WTC11 (cell line): Measurements from ENCODE around the gene ARIH1. TPM values are rescaled to one million over a fixed set of nuclear protein-coding genes. Genes with fewer than 3 reads are reported as not detected.

Experiments
- ATAC-seq: fragments of 200-7000 bp; cut with Tn5 transposase; 2 replicates; pipeline ENCODE4 v1.10.0; 2021; ENCODE audit warnings: mild to moderate bottlenecking, moderate library complexity
- CTCF ChIA-PET: fragments of 300-600 bp; sonication (Branson Sonifier 250); formaldehyde crosslinking; loops from one replicate; lab custom pipeline; 2021; ENCODE audit warnings: antibody characterized with exemption; lab: Charles Lee
- POLR2A ChIA-PET: fragments of 350-600 bp; sonication (Branson Sonifier 250); formaldehyde crosslinking; loops from one replicate; lab custom pipeline; 2021; ENCODE audit warnings: antibody characterized with exemption; lab: Charles Lee
- DNase-seq: peaks from one replicate; pipeline ENCODE4 v3.0.0; 2021; ENCODE audit warnings: low spot score
- H3K27ac Mint-ChIP-seq: 2 replicates; pipeline ENCODE4 v1.8.0; 2021; ENCODE audit warnings: mixed read lengths
- H3K27me3 Mint-ChIP-seq: 2 replicates; pipeline ENCODE4 v1.8.0; 2021; ENCODE audit warnings: low read depth, mild to moderate bottlenecking, moderate library complexity, mixed read lengths
- H3K36me3 Mint-ChIP-seq: 2 replicates; pipeline ENCODE4 v1.8.0; 2021; ENCODE audit warnings: mixed read lengths
- H3K4me1 Mint-ChIP-seq: 2 replicates; pipeline ENCODE4 v1.8.0; 2022; ENCODE audit warnings: mixed read lengths
- H3K4me3 Mint-ChIP-seq: 2 replicates; pipeline ENCODE4 v1.8.0; 2021; ENCODE audit warnings: mild to moderate bottlenecking, moderate library complexity, mixed read lengths
- H3K9me3 Mint-ChIP-seq: 2 replicates; pipeline ENCODE4 v1.8.0; 2021; ENCODE audit warnings: mixed read lengths
- ATF1 ChIP-seq: sonication (generic); formaldehyde crosslinking; IDR thresholded peaks from 2 replicates; pipeline ENCODE4 v1.8.1; 2023; ENCODE audit warnings: mild to moderate bottlenecking, moderate library complexity, missing genetic modification reagents
- ATF3 ChIP-seq: sonication (generic); formaldehyde crosslinking; conservative IDR thresholded peaks from 2 replicates; pipeline ENCODE4 v1.8.1; 2022; ENCODE audit warnings: mild to moderate bottlenecking, missing genetic modification reagents
- CBFB ChIP-seq: sonication (generic); formaldehyde crosslinking; IDR thresholded peaks from 2 replicates; pipeline ENCODE4 v1.8.1; 2022; ENCODE audit warnings: mild to moderate bottlenecking, low read depth, missing genetic modification reagents
- EMX1 ChIP-seq: fragments of 250-450 bp; sonication (Bioruptor Pico); IDR thresholded peaks from 2 replicates; pipeline ENCODE4 v1.8.0; 2021; ENCODE audit warnings: mild to moderate bottlenecking
- ERG ChIP-seq: fragments of 250-450 bp; sonication (Bioruptor Pico); IDR thresholded peaks from 2 replicates; pipeline ENCODE4 v1.8.0; 2021; ENCODE audit warnings: mild to moderate bottlenecking
- FOXP1 ChIP-seq: sonication (generic); formaldehyde crosslinking; IDR thresholded peaks from 2 replicates; pipeline ENCODE4 v1.8.0; 2022; ENCODE audit warnings: missing genetic modification reagents, mild to moderate bottlenecking, moderate library complexity, borderline replicate concordance
- GTF2I ChIP-seq: fragments of 250-450 bp; sonication (Bioruptor Pico); conservative IDR thresholded peaks from 2 replicates; pipeline ENCODE4 v1.4.0; 2021; ENCODE audit warnings: mild to moderate bottlenecking
- JUN ChIP-seq: sonication (generic); formaldehyde crosslinking; IDR thresholded peaks from 2 replicates; pipeline ENCODE4 v1.8.0; 2023; ENCODE audit warnings: mild to moderate bottlenecking, missing genetic modification reagents
- NFYB ChIP-seq: sonication (generic); formaldehyde crosslinking; conservative IDR thresholded peaks from 2 replicates; pipeline ENCODE4 v1.8.0; 2022; ENCODE audit warnings: low read depth, missing genetic modification reagents
- RORB ChIP-seq: fragments of 250-450 bp; sonication (Bioruptor Pico); IDR thresholded peaks from 2 replicates; pipeline ENCODE4 v1.9.0; 2021; ENCODE audit warnings: mild to moderate bottlenecking
- SMAD4 ChIP-seq: sonication (generic); formaldehyde crosslinking; IDR thresholded peaks from 2 replicates; pipeline ENCODE4 v1.8.0; 2022; ENCODE audit warnings: mild to moderate bottlenecking, missing genetic modification reagents
- ZNF219 ChIP-seq: sonication (generic); formaldehyde crosslinking; IDR thresholded peaks from 2 replicates; pipeline ENCODE4 v1.8.0; 2023; ENCODE audit warnings: missing genetic modification reagents, mild to moderate bottlenecking, borderline replicate concordance
- total RNA-seq: library from RNA; stranded (reverse); gene quantifications from 3 replicates; pipeline ENCODE4 v1.2.3, GENCODE V29; 2021
- TF ChIP-seq, protein P1 (sequence below): fragments of 250-450 bp; sonication (Bioruptor Pico); IDR thresholded peaks from 2 replicates; pipeline ENCODE4 v2.1.2; 2022; ENCODE audit warnings: mild to moderate bottlenecking, moderate library complexity
- TF ChIP-seq, protein P2 (sequence below): sonication (generic); formaldehyde crosslinking; conservative IDR thresholded peaks from 2 replicates; pipeline ENCODE4 v1.8.1; 2023; ENCODE audit warnings: mild to moderate bottlenecking, low read depth, missing genetic modification reagents, moderate library complexity
- TF ChIP-seq, protein P3 (sequence below): sonication (generic); formaldehyde crosslinking; IDR thresholded peaks from 2 replicates; pipeline ENCODE4 v1.8.0; 2022; ENCODE audit warnings: mild to moderate bottlenecking, missing genetic modification reagents
- TF ChIP-seq, protein P4 (sequence below): sonication (generic); formaldehyde crosslinking; IDR thresholded peaks from 2 replicates; pipeline ENCODE4 v1.8.0; 2022; ENCODE audit warnings: mild to moderate bottlenecking, missing genetic modification reagents

The ARIH1 gene
- total RNA-seq, 1 experiment from 2014 or later: 198 TPM

DNA sequence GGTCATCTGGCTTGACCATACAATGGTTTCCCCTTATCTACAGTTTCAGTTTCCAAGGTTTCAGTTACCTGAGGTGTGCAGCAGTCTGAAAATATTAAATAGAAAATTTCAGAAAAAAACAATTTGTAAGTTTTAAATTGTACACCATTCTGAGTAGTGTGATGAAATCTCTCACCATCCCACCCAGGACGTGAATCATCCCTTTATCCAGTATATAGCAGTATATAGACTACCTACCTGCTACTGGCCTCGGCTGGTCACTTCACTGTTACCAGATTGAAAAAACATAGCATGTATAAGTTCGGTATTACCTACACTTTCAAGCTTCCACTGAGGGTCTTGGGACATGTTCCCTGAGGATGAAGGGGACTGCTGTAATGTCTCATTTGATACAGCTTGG is 12.0 kb downstream of the ARIH1 start (continued):
- TF ChIP-seq SMAD4: no peak
- TF ChIP-seq ERG (CRISPR knock-in tag): no peak

DNA sequence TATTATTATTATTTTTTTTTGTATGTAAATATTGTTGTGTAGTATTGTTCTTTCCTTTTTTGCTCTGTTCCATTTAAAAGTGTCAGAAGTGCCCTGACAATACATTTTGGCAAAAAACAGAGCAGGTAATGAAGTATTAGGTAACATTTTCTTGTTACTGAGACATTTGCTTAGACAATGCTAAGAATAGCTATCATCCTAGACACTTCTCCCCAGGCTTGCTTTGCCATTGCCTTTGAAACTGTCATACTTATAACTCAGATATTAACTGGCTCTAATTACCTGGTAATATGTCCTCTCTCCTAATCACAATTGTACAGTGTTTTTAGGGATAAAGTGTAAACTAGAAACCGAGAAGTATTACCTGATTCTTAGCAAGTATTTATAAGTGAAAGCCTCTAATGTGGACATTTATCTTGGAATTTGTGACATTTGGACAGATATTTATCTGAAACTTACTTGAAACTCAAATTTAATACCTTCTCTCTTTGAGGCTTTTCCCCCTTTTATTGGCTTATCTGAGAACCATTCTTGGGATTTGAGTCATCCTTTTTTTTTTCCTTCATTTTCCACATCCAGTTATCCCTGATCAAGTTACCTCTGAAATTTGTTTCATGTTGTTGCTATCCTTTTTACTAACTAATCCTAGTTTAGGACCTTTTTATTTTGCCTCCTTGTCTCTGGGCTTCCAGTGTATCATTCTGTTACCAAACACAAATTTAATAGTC is 13.1 kb downstream of the ARIH1 start:
- ChIA-PET POLR2A (no interaction called here), CTCF (no interaction called here)
- no peak overlapping the region for H3K4me3 Mint-ChIP-seq

GRCh38 chr15:72488558-72488957 is 14.4 kb downstream of the ARIH1 start:
- DNase-seq (no peak), ATAC-seq (no peak)
- ChIA-PET CTCF (no interaction called here), POLR2A (no interaction called here)
- Mint-ChIP-seq H3K27me3 (no peaks in the 10 kb centered on the region), H3K9me3 (no peaks in the 10 kb centered on the region), H3K27ac (peak overlapping the region; percentile 54; the same call in 1 of the 2 replicates), H3K4me1 (peaks cover 5% of the 10 kb centered on the region), H3K36me3 (peaks cover 14% of the 10 kb centered on the region; the same call in 1 of the 2 replicates), H3K4me3 (no peak overlapping the region)
- TF ChIP-seq NFYB (CRISPR knock-in tag) (no peak), FOXP1 (no peak), ATF1 (no peak), JUN (CRISPR knock-in tag) (no peak), ERG (CRISPR knock-in tag) (no peak)
- TF ChIP-seq, protein P1, sequence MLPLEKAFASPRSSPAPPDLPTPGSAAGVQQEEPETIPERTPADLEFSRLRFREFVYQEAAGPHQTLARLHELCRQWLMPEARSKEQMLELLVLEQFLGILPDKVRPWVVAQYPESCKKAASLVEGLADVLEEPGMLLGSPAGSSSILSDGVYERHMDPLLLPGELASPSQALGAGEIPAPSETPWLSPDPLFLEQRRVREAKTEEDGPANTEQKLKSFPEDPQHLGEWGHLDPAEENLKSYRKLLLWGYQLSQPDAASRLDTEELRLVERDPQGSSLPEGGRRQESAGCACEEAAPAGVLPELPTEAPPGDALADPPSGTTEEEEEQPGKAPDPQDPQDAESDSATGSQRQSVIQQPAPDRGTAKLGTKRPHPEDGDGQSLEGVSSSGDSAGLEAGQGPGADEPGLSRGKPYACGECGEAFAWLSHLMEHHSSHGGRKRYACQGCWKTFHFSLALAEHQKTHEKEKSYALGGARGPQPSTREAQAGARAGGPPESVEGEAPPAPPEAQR (CRISPR knock-in tag): no peak
- TF ChIP-seq, protein P2, sequence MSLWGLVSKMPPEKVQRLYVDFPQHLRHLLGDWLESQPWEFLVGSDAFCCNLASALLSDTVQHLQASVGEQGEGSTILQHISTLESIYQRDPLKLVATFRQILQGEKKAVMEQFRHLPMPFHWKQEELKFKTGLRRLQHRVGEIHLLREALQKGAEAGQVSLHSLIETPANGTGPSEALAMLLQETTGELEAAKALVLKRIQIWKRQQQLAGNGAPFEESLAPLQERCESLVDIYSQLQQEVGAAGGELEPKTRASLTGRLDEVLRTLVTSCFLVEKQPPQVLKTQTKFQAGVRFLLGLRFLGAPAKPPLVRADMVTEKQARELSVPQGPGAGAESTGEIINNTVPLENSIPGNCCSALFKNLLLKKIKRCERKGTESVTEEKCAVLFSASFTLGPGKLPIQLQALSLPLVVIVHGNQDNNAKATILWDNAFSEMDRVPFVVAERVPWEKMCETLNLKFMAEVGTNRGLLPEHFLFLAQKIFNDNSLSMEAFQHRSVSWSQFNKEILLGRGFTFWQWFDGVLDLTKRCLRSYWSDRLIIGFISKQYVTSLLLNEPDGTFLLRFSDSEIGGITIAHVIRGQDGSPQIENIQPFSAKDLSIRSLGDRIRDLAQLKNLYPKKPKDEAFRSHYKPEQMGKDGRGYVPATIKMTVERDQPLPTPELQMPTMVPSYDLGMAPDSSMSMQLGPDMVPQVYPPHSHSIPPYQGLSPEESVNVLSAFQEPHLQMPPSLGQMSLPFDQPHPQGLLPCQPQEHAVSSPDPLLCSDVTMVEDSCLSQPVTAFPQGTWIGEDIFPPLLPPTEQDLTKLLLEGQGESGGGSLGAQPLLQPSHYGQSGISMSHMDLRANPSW (CRISPR knock-in tag): no peak
- TF ChIP-seq, protein P3, sequence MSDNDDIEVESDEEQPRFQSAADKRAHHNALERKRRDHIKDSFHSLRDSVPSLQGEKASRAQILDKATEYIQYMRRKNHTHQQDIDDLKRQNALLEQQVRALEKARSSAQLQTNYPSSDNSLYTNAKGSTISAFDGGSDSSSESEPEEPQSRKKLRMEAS (CRISPR knock-in tag): no peak

More for the DNA sequence above, 13.1 kb downstream of the ARIH1 start:
- DNase-seq (no peak), ATAC-seq (no peak)
- Mint-ChIP-seq H3K36me3 (peaks cover 19% of the 10 kb centered on the region; the same call in 1 of the 2 replicates), H3K27ac (peak overlapping the region; percentile 28; the same call in 1 of the 2 replicates), H3K9me3 (no peaks in the 10 kb centered on the region), H3K4me1 (peaks cover 2% of the 10 kb centered on the region), H3K27me3 (no peaks in the 10 kb centered on the region)
- no peak for TF ChIP-seq ATF3 (CRISPR knock-in tag)
- TF ChIP-seq ZNF219 (CRISPR knock-in tag): no peak
- TF ChIP-seq, protein P4, sequence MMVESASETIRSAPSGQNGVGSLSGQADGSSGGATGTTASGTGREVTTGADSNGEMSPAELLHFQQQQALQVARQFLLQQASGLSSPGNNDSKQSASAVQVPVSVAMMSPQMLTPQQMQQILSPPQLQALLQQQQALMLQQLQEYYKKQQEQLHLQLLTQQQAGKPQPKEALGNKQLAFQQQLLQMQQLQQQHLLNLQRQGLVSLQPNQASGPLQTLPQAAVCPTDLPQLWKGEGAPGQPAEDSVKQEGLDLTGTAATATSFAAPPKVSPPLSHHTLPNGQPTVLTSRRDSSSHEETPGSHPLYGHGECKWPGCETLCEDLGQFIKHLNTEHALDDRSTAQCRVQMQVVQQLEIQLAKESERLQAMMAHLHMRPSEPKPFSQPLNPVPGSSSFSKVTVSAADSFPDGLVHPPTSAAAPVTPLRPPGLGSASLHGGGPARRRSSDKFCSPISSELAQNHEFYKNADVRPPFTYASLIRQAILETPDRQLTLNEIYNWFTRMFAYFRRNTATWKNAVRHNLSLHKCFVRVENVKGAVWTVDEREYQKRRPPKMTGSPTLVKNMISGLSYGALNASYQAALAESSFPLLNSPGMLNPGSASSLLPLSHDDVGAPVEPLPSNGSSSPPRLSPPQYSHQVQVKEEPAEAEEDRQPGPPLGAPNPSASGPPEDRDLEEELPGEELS (CRISPR knock-in tag): no peak
- no peak for TF ChIP-seq RORB
- no peak for TF ChIP-seq EMX1 (CRISPR knock-in tag)
- TF ChIP-seq CBFB (CRISPR knock-in tag): no peak
- TF ChIP-seq GTF2I (CRISPR knock-in tag): no peak
